SK-N-SH (cell line): ENCODE results near the gene CIPC. TPM values are rescaled to one million over a fixed set of nuclear protein-coding genes. Genes with fewer than 3 reads are reported as not detected.

Experiments
- GATA2 ChIP-seq: sonication (generic); formaldehyde crosslinking; IDR thresholded peaks from 2 replicates; pipeline ENCODE4 v1.5.0; 2020; ENCODE audit warnings: mild to moderate bottlenecking, missing genetic modification reagents
- JUND ChIP-seq: IDR thresholded peaks from 2 replicates; pipeline ENCODE4 v1.4.0; 2012
- RCOR1 ChIP-seq: fragments of 150-350 bp; IDR thresholded peaks from 2 replicates; pipeline ENCODE4 v1.6.1; 2017; ENCODE audit warnings: antibody characterized with exemption, low read length
- polyA plus RNA-seq, 3 experiments: library from polyadenylated mRNA; depleted of rRNA; stranded (reverse); fragments of >200 nt; gene quantifications; 2 replicates each; pipeline ENCODE4 v1.2.3, GENCODE V29; 2012
- TF ChIP-seq, protein P1 (sequence below): fragments of 200-600 bp; sonication (generic); IDR thresholded peaks from 2 replicates; pipeline ENCODE4 v1.6.1; 2017; ENCODE audit warnings: antibody characterized with exemption, mild to moderate bottlenecking, moderate library complexity

CIPC gene
- polyA plus RNA-seq, 1 of the 3 experiments (the other 2 are of a cell fraction): 6.5 TPM

DNA sequence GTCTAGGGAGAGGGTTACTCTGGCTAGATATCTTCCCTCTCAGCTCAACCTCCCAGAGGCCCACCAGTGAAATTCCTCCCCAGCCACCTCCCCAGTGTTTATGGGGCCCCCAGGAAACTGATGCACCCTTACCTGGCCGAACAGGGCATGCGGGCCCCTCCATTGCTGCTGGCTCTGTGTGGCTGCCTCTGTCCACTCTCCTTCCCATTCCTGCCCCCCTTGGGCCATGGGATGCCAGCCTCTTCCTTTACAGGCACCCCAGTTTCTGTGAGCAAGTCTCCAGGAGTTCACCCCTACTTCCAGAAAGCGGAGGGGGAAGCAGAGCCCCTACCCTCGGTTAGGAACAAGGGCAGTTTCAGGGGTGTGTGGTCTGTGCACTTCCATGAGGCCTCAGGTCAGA is 63.0 kb downstream of the CIPC start (continued):
- TF ChIP-seq, protein P1, sequence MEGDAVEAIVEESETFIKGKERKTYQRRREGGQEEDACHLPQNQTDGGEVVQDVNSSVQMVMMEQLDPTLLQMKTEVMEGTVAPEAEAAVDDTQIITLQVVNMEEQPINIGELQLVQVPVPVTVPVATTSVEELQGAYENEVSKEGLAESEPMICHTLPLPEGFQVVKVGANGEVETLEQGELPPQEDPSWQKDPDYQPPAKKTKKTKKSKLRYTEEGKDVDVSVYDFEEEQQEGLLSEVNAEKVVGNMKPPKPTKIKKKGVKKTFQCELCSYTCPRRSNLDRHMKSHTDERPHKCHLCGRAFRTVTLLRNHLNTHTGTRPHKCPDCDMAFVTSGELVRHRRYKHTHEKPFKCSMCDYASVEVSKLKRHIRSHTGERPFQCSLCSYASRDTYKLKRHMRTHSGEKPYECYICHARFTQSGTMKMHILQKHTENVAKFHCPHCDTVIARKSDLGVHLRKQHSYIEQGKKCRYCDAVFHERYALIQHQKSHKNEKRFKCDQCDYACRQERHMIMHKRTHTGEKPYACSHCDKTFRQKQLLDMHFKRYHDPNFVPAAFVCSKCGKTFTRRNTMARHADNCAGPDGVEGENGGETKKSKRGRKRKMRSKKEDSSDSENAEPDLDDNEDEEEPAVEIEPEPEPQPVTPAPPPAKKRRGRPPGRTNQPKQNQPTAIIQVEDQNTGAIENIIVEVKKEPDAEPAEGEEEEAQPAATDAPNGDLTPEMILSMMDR: no peak
- TF ChIP-seq JUND (no peak), RCOR1 (no peak), GATA2 (CRISPR knock-in tag) (no peak)

Other genes with a start within 250 kb of the CIPC start
- 10.9 and 17.1 TPM in 2 replicates for gene IRF2BPL, start 69.5 kb upstream of the CIPC start, polyA plus RNA-seq (2012; rRNA removed)
- gene ZDHHC22, start 43.5 kb downstream of the CIPC start, polyA plus RNA-seq (2012; rRNA removed): 0.03 TPM in 1 of 2 replicates, not detected in the other
- gene TMEM63C, start 83.5 kb downstream of the CIPC start, polyA plus RNA-seq (2012; rRNA removed): 0.25 and 0.52 TPM in 2 replicates
- not detected in 2 replicates for gene NGB, start 172.9 kb downstream of the CIPC start, polyA plus RNA-seq (2012; rRNA removed)
- gene POMT2, start 222.6 kb downstream of the CIPC start, polyA plus RNA-seq (2012; rRNA removed): 19.9 and 22.8 TPM in 2 replicates
- 43.1 and 53.7 TPM in 2 replicates for gene GSTZ1, start 222.8 kb downstream of the CIPC start, polyA plus RNA-seq (2012; rRNA removed)